Sigmoid colon (tissue), 7 donors: Measurements from ENCODE around the gene GALNT18. TPM values are rescaled to one million over a fixed set of nuclear protein-coding genes. Genes with fewer than 3 reads are reported as not detected.
A peak's percentile ranks its signal among the peaks of the same experiment; 100 is the strongest.

Experiments used
- DNase-seq: peaks from one replicate; pipeline ENCODE4 v3.0.0-alpha.2; 2019
- H3K27ac ChIP-seq, 4 donors: fragments of 200-600 bp; sonication (generic); one replicate each; pipeline ENCODE4 v1.5.1; 2016 to 2019; ENCODE audit warnings: mild to moderate bottlenecking in 1 of 4
- H3K27me3 ChIP-seq, 3 donors: fragments of 200-600 bp; sonication (generic); one replicate each; pipeline ENCODE4 v1.5.1; 2019; ENCODE audit warnings: mild to moderate bottlenecking in 1 of 3
- H3K36me3 ChIP-seq, 4 donors: fragments of 200-600 bp; sonication (generic); one replicate each; pipeline ENCODE4 v1.5.1; 2016 to 2019
- H3K4me1 ChIP-seq, 4 donors: fragments of 200-600 bp; sonication (generic); one replicate each; pipeline ENCODE4 v1.5.1; 2017 to 2019
- H3K4me3 ChIP-seq, 4 donors: fragments of 200-600 bp; sonication (generic); one replicate each; pipeline ENCODE4 v1.5.1; 2017 to 2019; ENCODE audit warnings: mild to moderate bottlenecking in 2 of 4, moderate library complexity in 1 of 4
- H3K9me3 ChIP-seq, 4 donors: fragments of 200-600 bp in 3 of 4; sonication (generic) in 3 of 4; one replicate each; pipeline versions ENCODE4 v1.5.1 to v1.6.1; 2013 to 2019
- EP300 ChIP-seq, 4 donors: sonication (generic); formaldehyde crosslinking; IDR thresholded peaks; one replicate each; pipeline ENCODE4 v1.6.1; 2017; ENCODE audit warnings: antibody characterized with exemption in 4 of 4
- POLR2A ChIP-seq, 2 donors: fragments of 450-650 bp; IDR thresholded peaks; one replicate each; pipeline ENCODE4 v1.6.1; 2016; ENCODE audit warnings: antibody characterized with exemption in 2 of 2, mild to moderate bottlenecking in 2 of 2, moderate library complexity in 2 of 2
- POLR2AphosphoS5 ChIP-seq, 4 donors: sonication (generic); formaldehyde crosslinking; IDR thresholded peaks; one replicate each; pipeline ENCODE4 v1.6.1; 2017; ENCODE audit warnings: antibody characterized with exemption in 4 of 4
- WGBS, 2 donors: extraction: QIAGEN DNeasy Blood & Tissue Kit; methylation state at CpG; one replicate each; pipeline ENCODE4 v1.1.7; 2013; 5-methylcytosine and 5-hydroxymethylcytosine counted together
- intact Hi-C: fragments of 100-400 bp; cut with DNase I; formaldehyde crosslinking; loops from one replicate; pipeline ENCODE4 v1.15.1; 2023
- polyA plus RNA-seq, 3 donors: library from polyadenylated mRNA; stranded (reverse); fragments of 200-250 nt; gene quantifications; one replicate each; pipeline ENCODE4 v1.2.3, GENCODE V29; 2013
- total RNA-seq, 4 donors: library from RNA; depleted of rRNA; stranded (reverse); fragments of >200 nt; gene quantifications; one replicate each; pipeline ENCODE4 v1.1.0, GENCODE V29; 2016
- TF ChIP-seq, protein P1 (sequence below), 4 experiments: fragments of 450-650 bp in 3 of 4; fragments of 200-600 bp in 1 of 4; IDR thresholded peaks; one replicate each; pipeline ENCODE4 v1.5.1; 2016 to 2019; ENCODE audit warnings: antibody characterized with exemption in 4 of 4, mild to moderate bottlenecking in 3 of 4, moderate library complexity in 2 of 4
- donor health status: healthy with polysubstance abuse.
- donor health status: Bipolar disorder and iron deficiency.
- donor health status: healthy.

GALNT18 gene
- total and polyA plus RNA-seq, 7 donors: 0.92 to 48.6 (median 34.9) TPM

DNA sequence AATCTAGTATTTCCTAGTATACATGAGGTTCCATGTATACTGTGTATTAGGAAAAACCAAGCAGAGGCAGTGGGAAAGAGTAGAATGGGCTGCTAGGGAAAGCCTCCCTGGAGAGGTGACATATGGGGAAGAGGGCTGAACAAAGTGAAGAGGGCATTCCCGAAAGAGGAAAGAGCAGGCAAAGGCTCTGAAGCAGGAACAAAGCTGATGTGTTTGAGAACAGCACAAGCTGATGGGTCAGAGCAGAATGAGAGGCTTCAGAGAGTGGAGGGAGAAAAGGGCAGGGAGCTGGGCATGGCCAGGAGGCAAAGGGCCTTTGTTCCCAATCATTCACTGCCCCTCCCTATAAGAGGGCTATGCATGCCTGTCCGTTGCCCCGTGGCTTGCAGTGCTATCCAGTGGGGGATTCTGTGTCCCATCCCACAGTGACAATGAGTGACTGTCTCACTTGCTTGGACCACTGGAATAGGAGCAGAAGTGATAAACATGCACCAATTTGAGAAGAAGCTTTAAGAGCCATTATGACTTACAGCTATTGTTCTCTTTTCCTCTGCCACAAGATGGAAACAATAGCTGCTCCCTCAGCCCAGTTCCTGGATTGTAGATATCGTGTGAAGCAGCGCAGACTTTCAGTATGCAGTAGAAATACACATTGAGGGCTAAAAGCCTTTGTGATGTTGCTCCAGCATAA lies 39.6 kb downstream of the GALNT18 start:
- 74 to 83% methylated on average over 5 of the region's 5 CpGs for WGBS, 2 donors
- intact Hi-C loops: no loop called here

DNA sequence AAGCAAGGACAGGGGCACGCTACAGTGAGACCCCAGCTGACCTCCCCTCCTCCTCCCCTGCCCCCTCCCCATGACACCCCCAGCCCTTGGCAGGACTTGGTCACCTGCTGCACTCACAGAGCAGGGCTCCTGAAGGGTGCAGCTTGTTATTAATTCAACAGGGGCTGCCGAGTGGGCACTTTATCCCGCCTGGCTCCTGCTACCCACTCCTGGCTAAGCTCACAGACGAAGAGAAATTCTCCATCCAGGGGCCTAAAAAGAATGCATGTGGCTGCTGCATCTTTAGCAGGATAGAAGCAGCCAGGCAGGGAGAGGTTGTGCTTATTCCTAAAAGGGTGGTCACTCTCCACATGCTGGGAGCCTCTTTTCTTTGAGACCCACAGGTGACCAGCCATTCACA lies 40.3 kb downstream of the GALNT18 start:
- TF ChIP-seq EP300 (IDR thresholded peaks at IDR 0.05) (no peak), POLR2A (IDR thresholded peaks at IDR 0.05) (no peak), POLR2AphosphoS5 (IDR thresholded peaks at IDR 0.05) (no peak)
- TF ChIP-seq, protein P1, sequence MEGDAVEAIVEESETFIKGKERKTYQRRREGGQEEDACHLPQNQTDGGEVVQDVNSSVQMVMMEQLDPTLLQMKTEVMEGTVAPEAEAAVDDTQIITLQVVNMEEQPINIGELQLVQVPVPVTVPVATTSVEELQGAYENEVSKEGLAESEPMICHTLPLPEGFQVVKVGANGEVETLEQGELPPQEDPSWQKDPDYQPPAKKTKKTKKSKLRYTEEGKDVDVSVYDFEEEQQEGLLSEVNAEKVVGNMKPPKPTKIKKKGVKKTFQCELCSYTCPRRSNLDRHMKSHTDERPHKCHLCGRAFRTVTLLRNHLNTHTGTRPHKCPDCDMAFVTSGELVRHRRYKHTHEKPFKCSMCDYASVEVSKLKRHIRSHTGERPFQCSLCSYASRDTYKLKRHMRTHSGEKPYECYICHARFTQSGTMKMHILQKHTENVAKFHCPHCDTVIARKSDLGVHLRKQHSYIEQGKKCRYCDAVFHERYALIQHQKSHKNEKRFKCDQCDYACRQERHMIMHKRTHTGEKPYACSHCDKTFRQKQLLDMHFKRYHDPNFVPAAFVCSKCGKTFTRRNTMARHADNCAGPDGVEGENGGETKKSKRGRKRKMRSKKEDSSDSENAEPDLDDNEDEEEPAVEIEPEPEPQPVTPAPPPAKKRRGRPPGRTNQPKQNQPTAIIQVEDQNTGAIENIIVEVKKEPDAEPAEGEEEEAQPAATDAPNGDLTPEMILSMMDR (IDR thresholded peaks at IDR 0.05): no peak
- WGBS, 2 donors: 78 to 83% methylated on average over 4 of the region's 4 CpGs
- intact Hi-C loops: no loop called here
- peak overlapping the region; percentile 48 to 76 (median 60) for H3K27ac ChIP-seq
- H3K36me3 ChIP-seq: no peaks in the 10 kb centered on the region
- DNase-seq: no peak
- H3K4me3 ChIP-seq: no peak overlapping the region
- H3K4me1 ChIP-seq: peaks cover 0 to 86% (median 66%) of the 10 kb centered on the region in 4 donors
- H3K27me3 ChIP-seq: no peaks in the 10 kb centered on the region
- H3K9me3 ChIP-seq: no peaks in the 10 kb centered on the region

More for the DNA sequence above, 39.6 kb downstream of the GALNT18 start:
- no peaks in the 10 kb centered on the region for H3K36me3 ChIP-seq
- no peaks in the 10 kb centered on the region for H3K27me3 ChIP-seq
- H3K4me3 ChIP-seq: no peak overlapping the region
- TF ChIP-seq, protein P1 (IDR thresholded peaks at IDR 0.05): no peak
- TF ChIP-seq POLR2A (IDR thresholded peaks at IDR 0.05) (no peak), POLR2AphosphoS5 (IDR thresholded peaks at IDR 0.05) (no peak), EP300 (IDR thresholded peaks at IDR 0.05) (no peak)
- H3K9me3 ChIP-seq: no peaks in the 10 kb centered on the region
- H3K4me1 ChIP-seq: peaks cover 0 to 82% (median 66%) of the 10 kb centered on the region in 4 donors
- H3K27ac ChIP-seq: peak overlapping the region; percentile 48 to 76 (median 60)
- no peak for DNase-seq

DNA sequence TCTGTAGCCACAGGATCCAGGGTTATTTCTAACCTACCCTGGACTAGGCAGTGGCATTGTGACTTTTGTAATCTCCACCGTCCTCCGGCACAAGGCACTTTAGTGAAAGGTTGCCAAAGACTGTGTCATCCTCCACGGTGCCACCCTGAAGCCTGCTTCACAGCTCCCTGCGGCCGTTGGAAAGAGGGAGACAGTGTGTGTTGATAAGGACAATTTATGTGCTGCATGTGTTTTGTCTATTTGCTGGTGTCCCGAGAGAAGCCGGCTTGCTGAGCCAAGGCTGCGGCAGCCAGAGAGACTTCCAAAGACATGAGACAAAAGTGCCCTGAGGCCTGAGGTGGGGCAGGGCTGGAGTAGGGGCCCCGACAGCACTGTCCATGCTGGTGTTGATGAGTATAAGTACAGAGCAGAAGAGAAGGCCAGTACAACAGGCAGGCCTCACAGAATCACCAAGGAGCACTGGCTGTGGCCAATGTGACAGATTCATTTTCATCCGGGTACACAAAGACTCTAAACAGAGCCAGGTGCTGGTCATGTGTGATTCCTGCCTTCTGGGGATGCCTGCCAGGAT lies 40.9 kb downstream of the GALNT18 start:
- TF ChIP-seq EP300 (IDR thresholded peaks at IDR 0.05) (no peak), POLR2A (IDR thresholded peaks at IDR 0.05) (no peak), POLR2AphosphoS5 (IDR thresholded peaks at IDR 0.05) (no peak)
- TF ChIP-seq, protein P1 (IDR thresholded peaks at IDR 0.05): no peak
- 79% methylated on average over 10 of the region's 10 CpGs for WGBS, 2 donors
- H3K9me3 ChIP-seq: no peaks in the 10 kb centered on the region
- H3K27me3 ChIP-seq: no peaks in the 10 kb centered on the region
- H3K4me3 ChIP-seq: no peak overlapping the region
- intact Hi-C loops: no loop called here
- DNase-seq: no peak
- peaks cover 0 to 81% (median 64%) of the 10 kb centered on the region in 4 donors for H3K4me1 ChIP-seq
- H3K27ac ChIP-seq: peak overlapping the region; percentile 48 to 76 (median 60)
- H3K36me3 ChIP-seq: no peaks in the 10 kb centered on the region

DNA sequence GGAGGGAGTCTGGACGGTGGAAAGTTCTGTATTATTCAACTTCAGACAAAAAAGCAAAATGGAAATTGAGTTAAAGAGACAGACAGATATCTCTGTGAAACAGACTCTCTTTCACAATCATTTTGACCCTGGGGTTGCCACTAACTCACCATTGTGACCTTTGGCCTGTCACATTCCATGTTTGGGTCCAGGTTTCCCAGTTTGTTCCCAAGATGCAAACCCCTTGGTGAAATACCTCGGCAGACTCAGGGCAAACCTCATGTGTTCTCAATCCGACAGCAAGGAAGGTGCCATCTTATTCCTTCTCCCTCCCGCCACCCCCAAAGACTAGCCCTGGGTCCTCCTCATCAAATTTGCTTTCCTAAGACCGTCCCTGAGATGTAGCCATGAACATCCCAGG lies 41.8 kb downstream of the GALNT18 start:
- H3K9me3 ChIP-seq: no peaks in the 10 kb centered on the region
- intact Hi-C loops: no loop called here
- H3K4me3 ChIP-seq: no peak overlapping the region
- H3K27ac ChIP-seq: peak overlapping the region in 2 of 4 donors; percentile 66 to 76
- H3K27me3 ChIP-seq: no peaks in the 10 kb centered on the region
- DNase-seq: no peak
- TF ChIP-seq, protein P1 (IDR thresholded peaks at IDR 0.05): no peak
- TF ChIP-seq POLR2A (IDR thresholded peaks at IDR 0.05) (no peak), POLR2AphosphoS5 (IDR thresholded peaks at IDR 0.05) (no peak), EP300 (IDR thresholded peaks at IDR 0.05) (no peak)
- H3K36me3 ChIP-seq: no peaks in the 10 kb centered on the region
- peaks cover 0 to 85% (median 70%) of the 10 kb centered on the region in 4 donors for H3K4me1 ChIP-seq
- 91 to 92% methylated on average over 5 of the region's 5 CpGs for WGBS, 2 donors
